ENCODE measurements around the gene SLC7A6. TPM values are rescaled to one million over a fixed set of nuclear protein-coding genes. Genes with fewer than 3 reads are reported as not detected.
A peak's percentile ranks its signal among the peaks of the same experiment; 100 is the strongest.

Gene SLC7A6
- total RNA-seq, 2 experiments from 2014 or later: 53.1 to 79.5 TPM

DNA sequence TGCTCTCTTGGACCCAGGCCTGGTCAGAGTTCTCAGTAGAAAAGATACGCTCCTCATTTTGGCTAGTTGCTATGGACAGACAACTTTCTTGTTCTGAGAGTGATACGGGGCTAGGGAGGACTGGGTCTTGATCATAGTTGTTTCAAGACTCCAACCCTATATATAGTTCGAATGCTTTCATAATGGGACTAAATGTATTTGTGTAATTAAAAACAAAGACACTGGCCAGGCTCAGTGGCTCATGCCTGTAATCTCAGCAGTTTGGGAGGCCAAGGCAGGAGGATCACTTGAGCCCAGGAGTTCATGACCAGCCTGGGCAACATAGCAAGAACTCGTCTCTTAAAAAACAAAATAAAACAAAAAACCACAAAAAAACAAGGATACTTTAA lies 17.7 kb downstream of the SLC7A6 start:
- H4K20me1 ChIP-seq (ENCODE audit: insufficient read depth, low read length): no peaks in the 10 kb centered on the region
- TF ChIP-seq, protein P1, sequence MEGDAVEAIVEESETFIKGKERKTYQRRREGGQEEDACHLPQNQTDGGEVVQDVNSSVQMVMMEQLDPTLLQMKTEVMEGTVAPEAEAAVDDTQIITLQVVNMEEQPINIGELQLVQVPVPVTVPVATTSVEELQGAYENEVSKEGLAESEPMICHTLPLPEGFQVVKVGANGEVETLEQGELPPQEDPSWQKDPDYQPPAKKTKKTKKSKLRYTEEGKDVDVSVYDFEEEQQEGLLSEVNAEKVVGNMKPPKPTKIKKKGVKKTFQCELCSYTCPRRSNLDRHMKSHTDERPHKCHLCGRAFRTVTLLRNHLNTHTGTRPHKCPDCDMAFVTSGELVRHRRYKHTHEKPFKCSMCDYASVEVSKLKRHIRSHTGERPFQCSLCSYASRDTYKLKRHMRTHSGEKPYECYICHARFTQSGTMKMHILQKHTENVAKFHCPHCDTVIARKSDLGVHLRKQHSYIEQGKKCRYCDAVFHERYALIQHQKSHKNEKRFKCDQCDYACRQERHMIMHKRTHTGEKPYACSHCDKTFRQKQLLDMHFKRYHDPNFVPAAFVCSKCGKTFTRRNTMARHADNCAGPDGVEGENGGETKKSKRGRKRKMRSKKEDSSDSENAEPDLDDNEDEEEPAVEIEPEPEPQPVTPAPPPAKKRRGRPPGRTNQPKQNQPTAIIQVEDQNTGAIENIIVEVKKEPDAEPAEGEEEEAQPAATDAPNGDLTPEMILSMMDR (conservative IDR thresholded peaks at IDR 0.05; ENCODE audit: low read length): no peak
- no peak for TF ChIP-seq EZH2phosphoT487 (IDR thresholded peaks at IDR 0.05; ENCODE audit: borderline replicate concordance, low read depth, low read length)
- H3K27ac ChIP-seq (ENCODE audit: low read depth, low read length, poor library complexity, severe bottlenecking): peak overlapping the region; percentile 97
- H3K79me2 ChIP-seq (ENCODE audit: insufficient read depth, low read depth, low read length): peaks cover 51% of the 10 kb centered on the region
- CTCF ChIA-PET (ENCODE audit: unreplicated experiment): interaction anchor here (1.8 kb wide), 1 partner anchor 9 kb away, joined by 6 read pairs; no protein-coding TSS in a partner anchor
- H3K9me3 ChIP-seq (ENCODE audit: low read length): no peaks in the 10 kb centered on the region
- peaks cover 80% of the 10 kb centered on the region for H3K4me1 ChIP-seq (ENCODE audit: insufficient read depth, low read length, poor library complexity, severe bottlenecking)
- no peaks in the 10 kb centered on the region for H3K9me2 ChIP-seq (ENCODE audit: insufficient read depth, low read length)
- no peak overlapping the region for H3K4me3 ChIP-seq (ENCODE audit: low read depth, low read length, poor library complexity, severe bottlenecking)
- DNase-seq (ENCODE audit: low spot score): no peak
- H3K36me3 ChIP-seq (ENCODE audit: insufficient read depth, low read length): peaks cover 50% of the 10 kb centered on the region
- H3K4me2 ChIP-seq (ENCODE audit: low read length): peak overlapping the region; percentile 91
- POLR2A ChIA-PET: no interaction called here
- no TSS peak for BruUV-seq (replicated peaks)
- H2AFZ ChIP-seq (ENCODE audit: low read length): no peak overlapping the region
- intact Hi-C loops (cut with micrococcal nuclease; ENCODE audit: unreplicated experiment): no loop called here

DNA sequence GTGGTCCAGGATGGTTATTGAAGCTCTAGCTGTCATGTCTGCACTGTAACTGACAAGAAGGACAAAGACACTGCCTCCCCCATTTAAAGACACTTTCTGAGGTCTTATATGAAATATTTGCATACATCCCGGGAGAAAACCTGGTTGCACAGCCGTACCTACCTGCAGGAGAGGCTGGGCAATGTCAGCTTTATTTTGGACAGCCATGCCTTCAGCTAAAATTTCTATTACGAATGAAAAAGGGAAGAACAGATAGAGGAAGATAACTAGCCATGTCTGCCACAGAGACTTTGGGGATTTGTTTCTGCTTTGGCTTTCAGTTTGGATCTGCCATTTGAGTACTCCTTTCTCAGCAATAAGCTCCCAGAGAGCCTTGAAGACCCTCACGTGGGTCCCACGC lies 19.0 kb downstream of the SLC7A6 start:
- CTCF ChIA-PET (ENCODE audit: unreplicated experiment): interaction anchor here (0.6 to 2.1 kb wide), 5 partner anchors 11 to 209 kb away, joined by 3 to 10 read pairs (median 5); partner anchors contain the start of gene SLC7A6
- TF ChIP-seq, protein P1 (conservative IDR thresholded peaks at IDR 0.05; ENCODE audit: low read length): no peak
- no peak for TF ChIP-seq EZH2phosphoT487 (IDR thresholded peaks at IDR 0.05; ENCODE audit: borderline replicate concordance, low read depth, low read length)
- no TSS peak for BruUV-seq (replicated peaks)
- no peaks in the 10 kb centered on the region for H3K9me3 ChIP-seq (ENCODE audit: low read length)
- peaks cover 93% of the 10 kb centered on the region for H3K4me1 ChIP-seq (ENCODE audit: insufficient read depth, low read length, poor library complexity, severe bottlenecking)
- peak overlapping the region; percentile 97 for H3K27ac ChIP-seq (ENCODE audit: low read depth, low read length, poor library complexity, severe bottlenecking)
- POLR2A ChIA-PET: interaction anchor here (0.8 to 2.2 kb wide), 10 partner anchors 9 to 31 kb away, joined by 3 to 13 read pairs (median 5); partner anchors contain the start of genes PRMT7, SLC7A6 and SLC7A6OS
- peak; percentile 57 for DNase-seq (ENCODE audit: low spot score)
- intact Hi-C loops (cut with micrococcal nuclease; ENCODE audit: unreplicated experiment): no loop called here
- H3K9me2 ChIP-seq (ENCODE audit: insufficient read depth, low read length): no peaks in the 10 kb centered on the region
- peak overlapping the region; percentile 58 for H3K4me3 ChIP-seq (ENCODE audit: low read depth, low read length, poor library complexity, severe bottlenecking)
- H3K36me3 ChIP-seq (ENCODE audit: insufficient read depth, low read length): peaks cover 63% of the 10 kb centered on the region
- H4K20me1 ChIP-seq (ENCODE audit: insufficient read depth, low read length): no peaks in the 10 kb centered on the region
- H3K79me2 ChIP-seq (ENCODE audit: insufficient read depth, low read depth, low read length): peaks cover 60% of the 10 kb centered on the region
- peak overlapping the region; percentile 91 for H3K4me2 ChIP-seq (ENCODE audit: low read length)
- H2AFZ ChIP-seq (ENCODE audit: low read length): no peak overlapping the region

All from OCI-LY7 (cell line).